Ascending aorta (tissue), 2 donors: Measurements from ENCODE around the gene NRIP1. TPM values are rescaled to one million over a fixed set of nuclear protein-coding genes. Genes with fewer than 3 reads are reported as not detected.

Source experiments
- DNase-seq, 2 donors: peaks; one replicate each; pipeline ENCODE4 v3.0.0-alpha.2; 2019; ENCODE audit warnings: low spot score in 2 of 2
- H3K27ac ChIP-seq, 2 donors: fragments of 200-600 bp; sonication (generic); one replicate each; pipeline ENCODE4 v1.5.1; 2016 to 2017; ENCODE audit warnings: mild to moderate bottlenecking in 1 of 2
- H3K27me3 ChIP-seq: fragments of 200-600 bp; sonication (generic); one replicate; pipeline ENCODE4 v1.5.1; 2017
- H3K36me3 ChIP-seq, 2 donors: fragments of 200-600 bp; sonication (generic); one replicate each; pipeline ENCODE4 v1.5.1; 2016
- H3K4me1 ChIP-seq, 2 donors: fragments of 200-600 bp; sonication (generic); one replicate each; pipeline ENCODE4 v1.5.1; 2016 to 2017; ENCODE audit warnings: mild to moderate bottlenecking in 1 of 2
- H3K4me3 ChIP-seq, 2 donors: fragments of 200-600 bp; sonication (generic); one replicate each; pipeline ENCODE4 v1.5.1; 2016 to 2017; ENCODE audit warnings: mild to moderate bottlenecking in 1 of 2
- H3K9me3 ChIP-seq, 2 donors: fragments of 200-600 bp; sonication (generic); one replicate each; pipeline ENCODE4 v1.5.1; 2016
- intact Hi-C: fragments of 100-400 bp; cut with DNase I; formaldehyde crosslinking; loops from one replicate; pipeline ENCODE4 v1.15.1; 2023
- total RNA-seq: library from RNA; depleted of rRNA; stranded (reverse); fragments of >200 nt; gene quantifications from one replicate; pipeline ENCODE4 v1.1.0, GENCODE V29; 2016
- TF ChIP-seq, protein P1 (sequence below), 3 experiments: fragments of 200-600 bp in 2 of 3; fragments of 450-650 bp in 1 of 3; sonication (generic) in 2 of 3; IDR thresholded peaks; one replicate each; pipeline ENCODE4 v1.5.1; 2016 to 2019; ENCODE audit warnings: antibody characterized with exemption in 3 of 3, mild to moderate bottlenecking in 1 of 3, moderate library complexity in 1 of 3

NRIP1 gene
- total RNA-seq, 1 donor from 2014 or later = 4.8 TPM

- Histone ChIP-seq H3K9me3 (no peaks in the 10 kb centered on the region), H3K4me3 (no peak overlapping the region), H3K27ac (no peak overlapping the region), H3K27me3 (no peaks in the 10 kb centered on the region), H3K4me1 (no peaks in the 10 kb centered on the region), H3K36me3 (no peaks in the 10 kb centered on the region)
- no peak for DNase-seq
- intact Hi-C loops = no loop called here
- TF ChIP-seq, protein P1, sequence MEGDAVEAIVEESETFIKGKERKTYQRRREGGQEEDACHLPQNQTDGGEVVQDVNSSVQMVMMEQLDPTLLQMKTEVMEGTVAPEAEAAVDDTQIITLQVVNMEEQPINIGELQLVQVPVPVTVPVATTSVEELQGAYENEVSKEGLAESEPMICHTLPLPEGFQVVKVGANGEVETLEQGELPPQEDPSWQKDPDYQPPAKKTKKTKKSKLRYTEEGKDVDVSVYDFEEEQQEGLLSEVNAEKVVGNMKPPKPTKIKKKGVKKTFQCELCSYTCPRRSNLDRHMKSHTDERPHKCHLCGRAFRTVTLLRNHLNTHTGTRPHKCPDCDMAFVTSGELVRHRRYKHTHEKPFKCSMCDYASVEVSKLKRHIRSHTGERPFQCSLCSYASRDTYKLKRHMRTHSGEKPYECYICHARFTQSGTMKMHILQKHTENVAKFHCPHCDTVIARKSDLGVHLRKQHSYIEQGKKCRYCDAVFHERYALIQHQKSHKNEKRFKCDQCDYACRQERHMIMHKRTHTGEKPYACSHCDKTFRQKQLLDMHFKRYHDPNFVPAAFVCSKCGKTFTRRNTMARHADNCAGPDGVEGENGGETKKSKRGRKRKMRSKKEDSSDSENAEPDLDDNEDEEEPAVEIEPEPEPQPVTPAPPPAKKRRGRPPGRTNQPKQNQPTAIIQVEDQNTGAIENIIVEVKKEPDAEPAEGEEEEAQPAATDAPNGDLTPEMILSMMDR (IDR thresholded peaks at IDR 0.05) = no peak
Measured at GRCh38 chr21:14998784-14999183, 66.0 kb downstream of the NRIP1 start.

DNA sequence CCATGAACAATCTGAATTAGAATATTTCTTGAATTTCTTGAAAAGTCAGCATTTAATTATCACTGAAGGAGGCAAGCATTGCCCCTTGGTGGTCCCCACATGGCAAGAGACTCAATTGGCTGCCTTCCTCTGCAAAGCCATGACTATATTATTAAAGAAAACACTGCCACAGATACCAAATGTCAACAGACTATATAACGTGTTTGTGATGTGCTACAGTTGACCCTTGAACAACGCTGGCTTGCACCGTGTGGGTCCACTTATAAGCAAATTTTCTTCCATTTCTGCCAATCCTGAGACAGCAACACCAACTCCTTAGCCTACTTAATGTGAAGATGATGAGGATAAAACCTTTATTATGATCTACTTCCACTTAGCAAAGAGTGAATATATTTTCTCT, 66.5 kb downstream of the NRIP1 start:
- Histone ChIP-seq H3K27ac (no peak overlapping the region), H3K4me3 (no peak overlapping the region), H3K36me3 (no peaks in the 10 kb centered on the region), H3K4me1 (no peaks in the 10 kb centered on the region), H3K27me3 (no peaks in the 10 kb centered on the region), H3K9me3 (no peaks in the 10 kb centered on the region)
- intact Hi-C loops = no loop called here
- TF ChIP-seq, protein P1 (IDR thresholded peaks at IDR 0.05) = no peak
- no peak for DNase-seq

GRCh38 chr21:14995695-14996490, 68.9 kb downstream of the NRIP1 start:
- H3K4me1 ChIP-seq = no peaks in the 10 kb centered on the region
- H3K9me3 ChIP-seq = no peaks in the 10 kb centered on the region
- TF ChIP-seq, protein P1 (IDR thresholded peaks at IDR 0.05) = no peak
- H3K4me3 ChIP-seq = no peak overlapping the region
- intact Hi-C loops = no loop called here
- no peak overlapping the region for H3K27ac ChIP-seq
- H3K36me3 ChIP-seq = no peaks in the 10 kb centered on the region
- no peak for DNase-seq
- H3K27me3 ChIP-seq = no peaks in the 10 kb centered on the region

DNA sequence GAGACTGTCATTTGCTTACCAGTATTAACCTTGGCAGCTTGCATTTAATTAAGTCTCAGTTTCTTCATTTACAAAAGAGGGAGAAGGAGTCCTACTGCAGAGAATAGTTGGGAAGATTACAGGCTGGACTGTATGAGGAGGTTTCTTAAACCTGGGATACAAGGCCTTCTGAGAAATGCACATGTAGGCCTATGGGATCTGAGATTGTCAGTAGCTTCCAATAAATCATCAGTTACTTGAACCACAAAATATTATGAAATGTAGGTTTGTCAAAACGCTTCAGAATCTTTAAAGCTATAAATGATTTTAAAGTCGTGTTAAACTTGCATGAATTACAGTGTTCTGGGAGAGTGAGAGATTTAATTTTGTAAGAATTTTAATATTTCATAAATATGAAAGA, 69.6 kb downstream of the NRIP1 start:
- TF ChIP-seq, protein P1 (IDR thresholded peaks at IDR 0.05) = no peak
- H3K4me1 ChIP-seq = no peaks in the 10 kb centered on the region
- H3K27me3 ChIP-seq = no peaks in the 10 kb centered on the region
- intact Hi-C loops = no loop called here
- no peak overlapping the region for H3K27ac ChIP-seq
- H3K36me3 ChIP-seq = no peaks in the 10 kb centered on the region
- no peaks in the 10 kb centered on the region for H3K9me3 ChIP-seq
- no peak overlapping the region for H3K4me3 ChIP-seq
- no peak for DNase-seq

DNA sequence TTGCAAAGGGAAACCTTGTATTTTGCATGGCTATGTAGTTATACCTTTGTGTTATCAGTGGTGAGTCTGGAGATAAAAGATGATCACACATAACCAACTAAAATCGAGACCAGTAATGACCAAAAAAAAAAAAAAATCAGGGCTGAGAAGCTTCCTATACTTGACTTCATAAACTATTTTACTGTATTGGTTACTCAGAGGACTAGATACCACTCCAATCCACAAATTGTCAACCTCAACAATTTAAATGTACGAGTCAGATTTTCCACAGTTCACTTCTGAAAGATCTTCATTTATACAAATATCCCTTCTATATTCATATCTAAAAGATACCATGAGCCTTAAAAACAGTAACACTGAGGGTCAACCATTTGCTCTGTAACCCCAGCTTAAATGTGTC, 71.7 kb downstream of the NRIP1 start:
- H3K4me1 ChIP-seq = no peaks in the 10 kb centered on the region
- no peaks in the 10 kb centered on the region for H3K36me3 ChIP-seq
- no peak overlapping the region for H3K4me3 ChIP-seq
- no peak for DNase-seq
- H3K27me3 ChIP-seq = no peaks in the 10 kb centered on the region
- no peaks in the 10 kb centered on the region for H3K9me3 ChIP-seq
- H3K27ac ChIP-seq = no peak overlapping the region
- intact Hi-C loops = no loop called here
- TF ChIP-seq, protein P1 (IDR thresholded peaks at IDR 0.05) = no peak
